HG03521 (cell line): ENCODE measurements around the gene LPP.

Source experiments
- ATAC-seq: cut with Tn5 transposase; IDR thresholded peaks from one replicate; pipeline ENCODE4 v1.9.1; 2021; ENCODE audit warnings: mild to moderate bottlenecking, moderate library complexity; ENCODE audit not compliant: unreplicated experiment

Gene LPP

GRCh38 chr3:188812198-188812597, 658.2 kb downstream of the LPP start:
- ATAC-seq, result no peak

- no peak for ATAC-seq
Observed at GRCh38 chr3:188814581-188814980, 660.6 kb downstream of the LPP start.

- ATAC-seq, result no peak
Observed at GRCh38 chr3:188817103-188817934, 663.4 kb downstream of the LPP start.

- no peak for ATAC-seq
Observed at GRCh38 chr3:188817935-188818269, 663.9 kb downstream of the LPP start.

GRCh38 chr3:188818282-188818681, 664.3 kb downstream of the LPP start:
- no peak for ATAC-seq

- no peak for ATAC-seq
Observed at GRCh38 chr3:188819939-188820338, 666.0 kb downstream of the LPP start.

GRCh38 chr3:188822004-188822403, 668.0 kb downstream of the LPP start:
- no peak for ATAC-seq

GRCh38 chr3:188822411-188822810, 668.5 kb downstream of the LPP start:
- ATAC-seq, result no peak

- no peak for ATAC-seq
Observed at GRCh38 chr3:188824566-188824965, 670.6 kb downstream of the LPP start.

GRCh38 chr3:188825901-188826300, 671.9 kb downstream of the LPP start:
- ATAC-seq, result no peak

GRCh38 chr3:188826574-188826973, 672.6 kb downstream of the LPP start:
- ATAC-seq, result no peak

GRCh38 chr3:188827103-188827502, 673.1 kb downstream of the LPP start:
- no peak for ATAC-seq

GRCh38 chr3:188827576-188827975, 673.6 kb downstream of the LPP start:
- no peak for ATAC-seq

GRCh38 chr3:188829130-188829529, 675.2 kb downstream of the LPP start:
- no peak for ATAC-seq

GRCh38 chr3:188829576-188829975, 675.6 kb downstream of the LPP start:
- no peak for ATAC-seq

GRCh38 chr3:188830893-188831292, 676.9 kb downstream of the LPP start:
- ATAC-seq, result no peak

GRCh38 chr3:188832146-188832545, 678.2 kb downstream of the LPP start:
- no peak for ATAC-seq

GRCh38 chr3:188832961-188833721, 679.2 kb downstream of the LPP start:
- ATAC-seq, result no peak

GRCh38 chr3:188834349-188834748, 680.4 kb downstream of the LPP start:
- no peak for ATAC-seq

- ATAC-seq, result no peak
Observed at GRCh38 chr3:188839187-188839695, 685.3 kb downstream of the LPP start.

GRCh38 chr3:188840290-188840689, 686.3 kb downstream of the LPP start:
- no peak for ATAC-seq

GRCh38 chr3:188841906-188842305, 687.9 kb downstream of the LPP start:
- no peak for ATAC-seq
